SK-N-SH treated with all-trans-retinoic acid at 6 μM for 48 hours (cell line): ENCODE data around the gene ITPKB.

Experiments used
- ATAC-seq: fragments of 200-7000 bp; cut with Tn5 transposase; 3 replicates; pipeline ENCODE4 v1.9.1; 2020; ENCODE audit warnings: mild to moderate bottlenecking, moderate library complexity
- ARNTL ChIP-seq: fragments of 450-650 bp; formaldehyde crosslinking; IDR thresholded peaks from 2 replicates; pipeline ENCODE4 v1.5.0; 2020; ENCODE audit warnings: low read depth, mild to moderate bottlenecking, moderate library complexity, borderline replicate concordance
- BACH2 ChIP-seq: fragments of 250-450 bp; sonication (Bioruptor Pico); IDR thresholded peaks from 2 replicates; pipeline ENCODE4 v1.9.0; 2021; ENCODE audit warnings: mild to moderate bottlenecking, borderline replicate concordance
- CSDC2 ChIP-seq: fragments of 250-450 bp; sonication (Bioruptor Pico); IDR thresholded peaks from 2 replicates; pipeline ENCODE4 v1.5.0; 2020; ENCODE audit warnings: mild to moderate bottlenecking, moderate library complexity
- ESRRG ChIP-seq: fragments of 250-450 bp; sonication (Bioruptor Pico); IDR thresholded peaks from 2 replicates; pipeline ENCODE4 v1.6.1; 2021; ENCODE audit warnings: mild to moderate bottlenecking
- GLIS3 ChIP-seq: fragments of 250-450 bp; sonication (Bioruptor Pico); IDR thresholded peaks from 2 replicates; pipeline ENCODE4 v1.5.0; 2020; ENCODE audit warnings: mild to moderate bottlenecking, moderate library complexity
- ISL1 ChIP-seq: fragments of 250-450 bp; sonication (Bioruptor Pico); IDR thresholded peaks from 2 replicates; pipeline ENCODE4 v2.1.2; 2022; ENCODE audit warnings: mild to moderate bottlenecking, moderate library complexity
- OSR1 ChIP-seq: fragments of 250-450 bp; sonication (Bioruptor Pico); IDR thresholded peaks from 2 replicates; pipeline ENCODE4 v1.8.0; 2022; ENCODE audit warnings: moderate library complexity, mild to moderate bottlenecking, inconsistent platforms
- POU6F1 ChIP-seq: fragments of 250-450 bp; sonication (Bioruptor Pico); IDR thresholded peaks from 2 replicates; pipeline ENCODE4 v1.8.0; 2021; ENCODE audit warnings: low read depth, mild to moderate bottlenecking, moderate library complexity, borderline replicate concordance
- PPARA ChIP-seq: fragments of 250-450 bp; sonication (Bioruptor Pico); IDR thresholded peaks from 2 replicates; pipeline ENCODE4 v1.5.0; 2020; ENCODE audit warnings: mild to moderate bottlenecking, borderline replicate concordance
- RARB ChIP-seq: fragments of 250-450 bp; sonication (Bioruptor Pico); IDR thresholded peaks from 2 replicates; pipeline ENCODE4 v1.8.0; 2021; ENCODE audit warnings: mild to moderate bottlenecking, moderate library complexity
- SNAI2 ChIP-seq: fragments of 250-450 bp; sonication (Bioruptor Pico); IDR thresholded peaks from 2 replicates; pipeline ENCODE4 v1.5.0; 2020; ENCODE audit warnings: mild to moderate bottlenecking, moderate library complexity
- TCF4 ChIP-seq: fragments of 250-450 bp; sonication (Bioruptor Pico); IDR thresholded peaks from 2 replicates; pipeline ENCODE4 v1.8.0; 2021; ENCODE audit warnings: mild to moderate bottlenecking, moderate library complexity, borderline replicate concordance
- TOX ChIP-seq: fragments of 250-450 bp; sonication (Bioruptor Pico); IDR thresholded peaks from 2 replicates; pipeline ENCODE4 v1.8.0; 2021; ENCODE audit warnings: mild to moderate bottlenecking, moderate library complexity, borderline replicate concordance
- ZC3H10 ChIP-seq: fragments of 250-450 bp; sonication (Bioruptor Pico); IDR thresholded peaks from 2 replicates; pipeline ENCODE4 v1.5.1; 2021; ENCODE audit warnings: mild to moderate bottlenecking, moderate library complexity
- ZFP3 ChIP-seq: fragments of 250-450 bp; sonication (Bioruptor Pico); IDR thresholded peaks from 2 replicates; pipeline ENCODE4 v1.5.0; 2020; ENCODE audit warnings: mild to moderate bottlenecking, moderate library complexity
- ZNF565 ChIP-seq: fragments of 450-650 bp; formaldehyde crosslinking; conservative IDR thresholded peaks from 2 replicates; pipeline ENCODE4 v1.5.0; 2020; ENCODE audit warnings: low read depth, mild to moderate bottlenecking, moderate library complexity
- ZNF70 ChIP-seq: fragments of 450-650 bp; formaldehyde crosslinking; IDR thresholded peaks from 2 replicates; pipeline ENCODE4 v1.5.0; 2020; ENCODE audit warnings: mild to moderate bottlenecking, moderate library complexity
- ZNF8 ChIP-seq: fragments of 450-650 bp; formaldehyde crosslinking; IDR thresholded peaks from 2 replicates; pipeline ENCODE4 v1.5.0; 2020; ENCODE audit warnings: mild to moderate bottlenecking, moderate library complexity
- TF ChIP-seq, protein P1 (sequence below): fragments of 250-450 bp; sonication (Bioruptor Pico); IDR thresholded peaks from 2 replicates; pipeline ENCODE4 v1.5.1; 2020; ENCODE audit warnings: low read depth, mild to moderate bottlenecking, moderate library complexity
- TF ChIP-seq, protein P2 (sequence below): fragments of 250-450 bp; sonication (Bioruptor Pico); IDR thresholded peaks from 2 replicates; pipeline ENCODE4 v1.5.0; 2020; ENCODE audit warnings: mild to moderate bottlenecking, moderate library complexity
- TF ChIP-seq, protein P3 (sequence below): fragments of 250-450 bp; sonication (Bioruptor Pico); IDR thresholded peaks from 2 replicates; pipeline ENCODE4 v1.5.1; 2021; ENCODE audit warnings: mild to moderate bottlenecking, moderate library complexity

ITPKB gene

DNA sequence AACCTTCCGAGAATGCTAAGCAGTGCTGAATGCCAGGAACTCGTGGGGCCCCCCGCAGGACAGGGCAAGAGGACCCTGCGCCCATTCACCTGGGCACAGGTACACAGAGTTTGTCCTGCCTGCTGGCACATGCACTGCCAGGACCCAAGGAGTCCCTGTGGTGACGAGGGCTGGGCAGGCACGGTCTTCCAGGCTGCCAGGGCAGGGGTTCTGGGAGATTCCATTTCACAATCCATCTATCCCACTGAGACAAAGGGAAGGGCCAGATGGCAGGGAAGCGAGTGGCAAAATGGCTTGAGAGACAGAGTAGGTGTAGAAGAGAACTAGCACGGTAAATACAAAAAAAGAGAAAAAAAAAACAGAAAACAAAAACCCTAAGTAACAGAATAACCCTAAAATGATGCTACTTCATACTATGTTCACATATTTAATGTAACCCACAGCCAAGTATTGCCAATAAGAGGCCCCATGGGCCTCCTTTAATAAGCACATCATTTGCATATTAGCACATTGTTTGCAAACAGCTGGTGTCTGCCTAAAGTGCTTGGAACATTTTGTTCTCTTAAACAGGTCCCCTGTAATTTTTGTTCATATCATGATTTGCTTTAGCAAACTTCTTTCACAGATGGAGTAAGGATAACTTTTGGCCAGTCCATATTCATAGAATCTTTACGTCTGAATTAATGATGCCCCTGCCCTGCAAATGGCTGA lies 106.8 kb downstream of the ITPKB start:
- ATAC-seq, result no peak
- TF ChIP-seq ISL1 (CRISPR knock-in tag), result no peak
- TF ChIP-seq, protein P1, sequence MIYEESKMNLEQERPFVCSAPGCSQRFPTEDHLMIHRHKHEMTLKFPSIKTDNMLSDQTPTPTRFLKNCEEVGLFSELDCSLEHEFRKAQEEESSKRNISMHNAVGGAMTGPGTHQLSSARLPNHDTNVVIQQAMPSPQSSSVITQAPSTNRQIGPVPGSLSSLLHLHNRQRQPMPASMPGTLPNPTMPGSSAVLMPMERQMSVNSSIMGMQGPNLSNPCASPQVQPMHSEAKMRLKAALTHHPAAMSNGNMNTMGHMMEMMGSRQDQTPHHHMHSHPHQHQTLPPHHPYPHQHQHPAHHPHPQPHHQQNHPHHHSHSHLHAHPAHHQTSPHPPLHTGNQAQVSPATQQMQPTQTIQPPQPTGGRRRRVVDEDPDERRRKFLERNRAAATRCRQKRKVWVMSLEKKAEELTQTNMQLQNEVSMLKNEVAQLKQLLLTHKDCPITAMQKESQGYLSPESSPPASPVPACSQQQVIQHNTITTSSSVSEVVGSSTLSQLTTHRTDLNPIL (CRISPR knock-in tag), result no peak
- TF ChIP-seq OSR1 (CRISPR knock-in tag), result no peak
- no peak for TF ChIP-seq ZNF565 (CRISPR knock-in tag)
- no peak for TF ChIP-seq CSDC2 (CRISPR knock-in tag)
- no peak for TF ChIP-seq TCF4 (CRISPR knock-in tag)
- TF ChIP-seq, all 23 proteins: peak for 0

GRCh38 chr1:226631229-226632000 lies 107.7 kb downstream of the ITPKB start:
- TF ChIP-seq SNAI2 (CRISPR knock-in tag) (no peak), ZNF70 (no peak), ARNTL (CRISPR knock-in tag) (no peak), GLIS3 (CRISPR knock-in tag) (no peak), BACH2 (CRISPR knock-in tag) (no peak), ZNF565 (CRISPR knock-in tag) (no peak), RARB (CRISPR knock-in tag) (no peak), PPARA (CRISPR knock-in tag) (no peak), CSDC2 (CRISPR knock-in tag) (no peak), ZNF8 (no peak)
- TF ChIP-seq, protein P1 (CRISPR knock-in tag), result no peak
- TF ChIP-seq, all 23 proteins: peak for 0
- no peak for ATAC-seq

GRCh38 chr1:226630592-226630991 lies 108.5 kb downstream of the ITPKB start:
- no peak for ATAC-seq
- no peak for TF ChIP-seq ZC3H10 (CRISPR knock-in tag)
- TF ChIP-seq TCF4 (CRISPR knock-in tag), result no peak

- ATAC-seq, result no peak
- TF ChIP-seq GLIS3 (CRISPR knock-in tag) (no peak), BACH2 (CRISPR knock-in tag) (no peak), ESRRG (no peak), SNAI2 (CRISPR knock-in tag) (no peak), OSR1 (CRISPR knock-in tag) (no peak), CSDC2 (CRISPR knock-in tag) (no peak), ZNF8 (no peak), RARB (CRISPR knock-in tag) (no peak), ZNF70 (no peak), PPARA (CRISPR knock-in tag) (no peak), ISL1 (CRISPR knock-in tag) (no peak), POU6F1 (CRISPR knock-in tag) (no peak), ARNTL (CRISPR knock-in tag) (no peak), TOX (CRISPR knock-in tag) (no peak), ZFP3 (CRISPR knock-in tag) (no peak), TCF4 (CRISPR knock-in tag) (no peak)
- TF ChIP-seq, protein P2, sequence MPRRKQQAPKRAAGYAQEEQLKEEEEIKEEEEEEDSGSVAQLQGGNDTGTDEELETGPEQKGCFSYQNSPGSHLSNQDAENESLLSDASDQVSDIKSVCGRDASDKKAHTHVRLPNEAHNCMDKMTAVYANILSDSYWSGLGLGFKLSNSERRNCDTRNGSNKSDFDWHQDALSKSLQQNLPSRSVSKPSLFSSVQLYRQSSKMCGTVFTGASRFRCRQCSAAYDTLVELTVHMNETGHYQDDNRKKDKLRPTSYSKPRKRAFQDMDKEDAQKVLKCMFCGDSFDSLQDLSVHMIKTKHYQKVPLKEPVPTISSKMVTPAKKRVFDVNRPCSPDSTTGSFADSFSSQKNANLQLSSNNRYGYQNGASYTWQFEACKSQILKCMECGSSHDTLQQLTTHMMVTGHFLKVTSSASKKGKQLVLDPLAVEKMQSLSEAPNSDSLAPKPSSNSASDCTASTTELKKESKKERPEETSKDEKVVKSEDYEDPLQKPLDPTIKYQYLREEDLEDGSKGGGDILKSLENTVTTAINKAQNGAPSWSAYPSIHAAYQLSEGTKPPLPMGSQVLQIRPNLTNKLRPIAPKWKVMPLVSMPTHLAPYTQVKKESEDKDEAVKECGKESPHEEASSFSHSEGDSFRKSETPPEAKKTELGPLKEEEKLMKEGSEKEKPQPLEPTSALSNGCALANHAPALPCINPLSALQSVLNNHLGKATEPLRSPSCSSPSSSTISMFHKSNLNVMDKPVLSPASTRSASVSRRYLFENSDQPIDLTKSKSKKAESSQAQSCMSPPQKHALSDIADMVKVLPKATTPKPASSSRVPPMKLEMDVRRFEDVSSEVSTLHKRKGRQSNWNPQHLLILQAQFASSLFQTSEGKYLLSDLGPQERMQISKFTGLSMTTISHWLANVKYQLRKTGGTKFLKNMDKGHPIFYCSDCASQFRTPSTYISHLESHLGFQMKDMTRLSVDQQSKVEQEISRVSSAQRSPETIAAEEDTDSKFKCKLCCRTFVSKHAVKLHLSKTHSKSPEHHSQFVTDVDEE (CRISPR knock-in tag), result no peak
- TF ChIP-seq, protein P1 (CRISPR knock-in tag), result no peak
- TF ChIP-seq, protein P3, sequence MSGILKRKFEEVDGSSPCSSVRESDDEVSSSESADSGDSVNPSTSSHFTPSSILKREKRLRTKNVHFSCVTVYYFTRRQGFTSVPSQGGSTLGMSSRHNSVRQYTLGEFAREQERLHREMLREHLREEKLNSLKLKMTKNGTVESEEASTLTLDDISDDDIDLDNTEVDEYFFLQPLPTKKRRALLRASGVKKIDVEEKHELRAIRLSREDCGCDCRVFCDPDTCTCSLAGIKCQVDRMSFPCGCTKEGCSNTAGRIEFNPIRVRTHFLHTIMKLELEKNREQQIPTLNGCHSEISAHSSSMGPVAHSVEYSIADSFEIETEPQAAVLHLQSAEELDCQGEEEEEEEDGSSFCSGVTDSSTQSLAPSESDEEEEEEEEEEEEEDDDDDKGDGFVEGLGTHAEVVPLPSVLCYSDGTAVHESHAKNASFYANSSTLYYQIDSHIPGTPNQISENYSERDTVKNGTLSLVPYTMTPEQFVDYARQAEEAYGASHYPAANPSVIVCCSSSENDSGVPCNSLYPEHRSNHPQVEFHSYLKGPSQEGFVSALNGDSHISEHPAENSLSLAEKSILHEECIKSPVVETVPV (CRISPR knock-in tag), result no peak
These were observed 109.1 kb downstream of the ITPKB start for GRCh38 chr1:226629896-226630550.
